B cell (primary cell): Measurements from ENCODE around the gene CFAP70. TPM values are rescaled to one million over a fixed set of nuclear protein-coding genes. Genes with fewer than 3 reads are reported as not detected.
A peak's percentile ranks its signal among the peaks of the same experiment; 100 is the strongest.

ENCODE experiments used
- ATAC-seq: fragments of 200-7000 bp; cut with Tn5 transposase; one replicate; pipeline ENCODE4 v1.10.0; 2021; ENCODE audit warnings: low read depth, mild to moderate bottlenecking, moderate number of reproducible peaks, moderate library complexity
- CTCF ChIA-PET: fragments of 350-600 bp; sonication (Branson Sonifier 250); formaldehyde crosslinking; loops from one replicate; lab custom pipeline; 2021; ENCODE audit warnings: antibody characterized with exemption, inconsistent platforms; lab: Charles Lee
- POLR2A ChIA-PET: fragments of 350-600 bp; sonication (Branson Sonifier 250); formaldehyde crosslinking; loops from one replicate; lab custom pipeline; 2021; ENCODE audit warnings: antibody characterized with exemption; lab: Charles Lee
- DNase-seq: peaks from one replicate; pipeline ENCODE4 v3.0.0; 2013
- H2AFZ ChIP-seq: 2 replicates; pipeline ENCODE4 v1.6.1; 2012; ENCODE audit warnings: mild to moderate bottlenecking, low read depth, low read length; ENCODE audit not compliant: insufficient read depth, poor library complexity, severe bottlenecking
- H3K27ac ChIP-seq, 2 donors: 1 replicate in 1 of 2; 2 replicates in 1 of 2; pipeline ENCODE4 v1.5.1; 2012 to 2013; ENCODE audit warnings: low read length in 2 of 2, mild to moderate bottlenecking in 2 of 2, moderate library complexity in 1 of 2
- H3K27me3 ChIP-seq, 4 experiments: fragments of 200-600 bp in 1 of 4; sonication (generic) in 1 of 4; replicated peaks in 1 of 4; 1 replicate in 2 of 4; 2 replicates in 2 of 4; pipeline versions ENCODE4 v1.6.1 to v1.7.0; 2013 to 2016; ENCODE audit warnings: low read length in 3 of 4, mild to moderate bottlenecking in 2 of 4, mixed read lengths in 1 of 4, moderate library complexity in 1 of 4; ENCODE audit not compliant: insufficient read depth in 4 of 4, control insufficient read depth in 3 of 4; ENCODE audit errors: control extremely low read depth in 1 of 4
- H3K36me3 ChIP-seq, 2 experiments: replicated peaks in 1 of 2; 1 replicate in 1 of 2; 2 replicates in 1 of 2; pipeline versions ENCODE4 v1.6.1 to v1.7.1; 2013; ENCODE audit warnings: low read length in 1 of 2; ENCODE audit not compliant: insufficient read depth in 2 of 2, control insufficient read depth in 1 of 2; ENCODE audit errors: control extremely low read depth in 1 of 2, extremely low read depth in 1 of 2
- H3K4me1 ChIP-seq, 2 donors: fragments of 200-600 bp in 1 of 2; sonication (generic) in 1 of 2; 1 replicate in 1 of 2; 2 replicates in 1 of 2; pipeline versions ENCODE4 v1.5.1 to v1.6.1; 2013 to 2017; ENCODE audit warnings: low read length in 2 of 2; ENCODE audit not compliant: control insufficient read depth in 2 of 2, insufficient read depth in 2 of 2
- H3K4me2 ChIP-seq: replicated peaks from 2 replicates; pipeline ENCODE3; 2012; ENCODE audit warnings: mild to moderate bottlenecking, low read depth, low read length; ENCODE audit not compliant: poor library complexity, severe bottlenecking
- H3K4me3 ChIP-seq, 5 experiments: fragments of 200-600 bp in 1 of 5; sonication (generic) in 1 of 5; 1 replicate in 3 of 5; 2 replicates in 2 of 5; pipeline versions ENCODE4 v1.5.1 to v1.7.0; 2011 to 2016; ENCODE audit warnings: low read length in 4 of 5, mild to moderate bottlenecking in 4 of 5, low read depth in 2 of 5, control low read depth in 1 of 5, moderate library complexity in 1 of 5; ENCODE audit not compliant: insufficient read depth in 1 of 5; ENCODE audit errors: control extremely low read depth in 1 of 5, extremely low read depth in 1 of 5
- H3K79me2 ChIP-seq: fragments of 200-600 bp; sonication (generic); one replicate; pipeline ENCODE4 v1.6.0; 2016; ENCODE audit warnings: low read length; ENCODE audit not compliant: control insufficient read depth, insufficient read depth
- H3K9ac ChIP-seq: fragments of 200-600 bp; sonication (generic); 2 replicates; pipeline ENCODE4 v1.6.1; 2017; ENCODE audit warnings: mild to moderate bottlenecking, low read length, moderate library complexity
- H3K9me3 ChIP-seq, 3 donors: one replicate each; pipeline versions ENCODE4 v1.6.1 to v1.7.1; 2013; ENCODE audit warnings: low read length in 2 of 3; ENCODE audit not compliant: control insufficient read depth in 2 of 3, insufficient read depth in 1 of 3; ENCODE audit errors: control extremely low read depth in 1 of 3
- H4K20me1 ChIP-seq: 2 replicates; pipeline ENCODE4 v1.6.0; 2012; ENCODE audit warnings: mild to moderate bottlenecking, low read length; ENCODE audit not compliant: insufficient read depth, control insufficient read depth, poor library complexity, severe bottlenecking
- H3K27ac Mint-ChIP-seq: one replicate; pipeline ENCODE4 v1.8.0; 2021; ENCODE audit warnings: mixed read lengths
- H3K27me3 Mint-ChIP-seq: one replicate; pipeline ENCODE4 v1.8.0; 2021; ENCODE audit warnings: mixed read lengths
- H3K4me1 Mint-ChIP-seq: one replicate; pipeline ENCODE4 v1.8.0; 2021; ENCODE audit warnings: mixed read lengths
- H3K4me3 Mint-ChIP-seq: one replicate; pipeline ENCODE4 v1.8.0; 2021; ENCODE audit warnings: mixed read lengths
- H3K9me3 Mint-ChIP-seq: one replicate; pipeline ENCODE4 v1.8.0; 2022; ENCODE audit warnings: mixed read lengths; ENCODE audit not compliant: insufficient read depth
- EZH2 ChIP-seq: IDR thresholded peaks from 2 replicates; pipeline ENCODE4 v1.6.1; 2012; ENCODE audit warnings: borderline replicate concordance, low read depth, mild to moderate bottlenecking, moderate library complexity, low read length; ENCODE audit not compliant: insufficient read depth, poor library complexity, severe bottlenecking
- WGBS: methylation state at CpG from one replicate; pipeline ENCODE4 v1.1.5; 2013; ENCODE audit warnings: missing lambda C conversion rate; ENCODE audit not compliant: insufficient coverage; 5-methylcytosine and 5-hydroxymethylcytosine counted together
- intact Hi-C: fragments of 100-400 bp; cut with micrococcal nuclease; formaldehyde crosslinking; loops from one replicate; pipeline ENCODE4 v1.10.0; 2022
- polyA minus RNA-seq: library from RNA; depleted of rRNA, polyadenylated mRNA; stranded (reverse); fragments of >200 nt; gene quantifications from 2 replicates; pipeline ENCODE4 v1.2.3, GENCODE V29; 2012
- polyA plus RNA-seq: library from polyadenylated mRNA; depleted of rRNA; stranded (reverse); fragments of >200 nt; gene quantifications from 2 replicates; pipeline ENCODE4 v1.2.3, GENCODE V29; 2012
- total RNA-seq, 2 donors: library from RNA; stranded (reverse); fragments of 120-200 nt in 1 of 2; gene quantifications; 1 replicate in 1 of 2; 2 replicates in 1 of 2; pipeline versions ENCODE4 v1.2.3 to v1.2.4, GENCODE V29; 2013 to 2022
- TF ChIP-seq, protein P1 (sequence below): fragments of 200-600 bp; IDR thresholded peaks from one replicate; pipeline ENCODE4 v1.8.0; 2022; ENCODE audit warnings: antibody characterized with exemption, mild to moderate bottlenecking

CFAP70 gene
- 2.9 and 3.6 TPM in 2 replicates for total RNA-seq
- total RNA-seq (2013) = 1.1 TPM
- polyA plus RNA-seq = 1.6 and 2.5 TPM in 2 replicates
- polyA minus RNA-seq = 0.50 and 0.51 TPM in 2 replicates

DNA sequence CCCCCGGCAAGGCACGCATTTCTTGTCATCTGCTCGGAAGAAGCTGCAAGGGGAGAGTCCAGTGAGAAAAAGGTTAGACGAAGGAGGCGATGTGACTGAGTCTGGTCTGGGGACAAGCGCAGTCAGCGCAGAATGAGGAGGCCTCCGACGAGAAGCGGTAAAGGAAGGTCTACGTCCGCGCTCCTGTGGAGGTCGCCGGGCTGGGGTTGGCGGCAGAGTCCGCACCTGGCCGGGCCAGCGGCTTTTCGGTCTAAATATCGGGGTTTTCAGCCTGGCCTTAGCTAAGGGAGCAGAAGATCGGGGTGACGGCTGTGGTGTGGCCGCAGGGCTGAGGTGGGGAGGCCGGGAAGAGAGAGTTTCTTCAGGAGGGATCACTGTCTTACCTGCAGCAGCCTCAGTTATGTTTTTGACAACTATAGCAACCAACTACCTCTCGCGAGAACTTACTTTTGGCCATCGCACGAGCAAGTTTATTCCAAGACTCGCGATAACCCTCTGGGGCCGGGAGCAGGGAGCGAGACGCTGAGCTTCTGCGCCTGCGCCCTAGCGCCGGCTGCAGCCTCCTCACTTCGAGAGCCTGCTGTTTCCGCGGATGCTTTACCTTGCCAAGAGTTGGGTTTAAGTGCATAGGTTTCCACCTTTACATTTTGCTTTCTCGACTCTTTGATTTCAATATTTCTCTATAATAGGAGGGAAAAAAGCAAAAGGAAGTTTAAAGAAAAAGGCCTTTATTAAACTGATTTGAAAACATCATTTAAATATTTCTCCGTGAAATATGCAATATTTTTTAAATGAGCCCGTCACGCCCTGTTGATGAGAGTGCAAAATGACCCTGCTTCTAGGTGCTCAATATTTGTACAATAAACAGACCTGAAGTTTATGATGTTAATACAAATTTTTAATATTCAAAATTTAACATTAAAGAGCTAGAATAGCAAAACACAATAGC lies at the start of gene CFAP70:
Gene CFAP70 (minus strand): TSS at position 534 of the 949 bp plus-strand sequence. CDS start 4,068 bp downstream, outside the sequence.
- Mint-ChIP-seq H3K4me1 (peaks cover 15% of the 10 kb centered on the region), H3K4me3 (peak within 1 kb of the TSS; percentile 98), H3K9me3 (no peaks in the 10 kb centered on the region), H3K27me3 (peaks cover 4% of the 10 kb centered on the region), H3K27ac (peak within 1 kb of the TSS; percentile 94)
- H3K36me3 ChIP-seq = no peaks in the 10 kb centered on the region
- H3K27me3 ChIP-seq = peaks cover 0 to 6% (median 0%) of the 10 kb centered on the region in 4 experiments
- peak within 1 kb of the TSS; percentile 58 to 84 (median 73) for H3K4me3 ChIP-seq
- peak within 1 kb of the TSS; percentile 78 for H3K9ac ChIP-seq
- no peaks in the 10 kb centered on the region for H3K79me2 ChIP-seq
- POLR2A ChIA-PET = interaction anchor here (0.5 kb wide), 1 partner anchor 267 kb away, joined by 3 read pairs; no protein-coding TSS in a partner anchor
- no peak for TF ChIP-seq EZH2
- TF ChIP-seq, protein P1, sequence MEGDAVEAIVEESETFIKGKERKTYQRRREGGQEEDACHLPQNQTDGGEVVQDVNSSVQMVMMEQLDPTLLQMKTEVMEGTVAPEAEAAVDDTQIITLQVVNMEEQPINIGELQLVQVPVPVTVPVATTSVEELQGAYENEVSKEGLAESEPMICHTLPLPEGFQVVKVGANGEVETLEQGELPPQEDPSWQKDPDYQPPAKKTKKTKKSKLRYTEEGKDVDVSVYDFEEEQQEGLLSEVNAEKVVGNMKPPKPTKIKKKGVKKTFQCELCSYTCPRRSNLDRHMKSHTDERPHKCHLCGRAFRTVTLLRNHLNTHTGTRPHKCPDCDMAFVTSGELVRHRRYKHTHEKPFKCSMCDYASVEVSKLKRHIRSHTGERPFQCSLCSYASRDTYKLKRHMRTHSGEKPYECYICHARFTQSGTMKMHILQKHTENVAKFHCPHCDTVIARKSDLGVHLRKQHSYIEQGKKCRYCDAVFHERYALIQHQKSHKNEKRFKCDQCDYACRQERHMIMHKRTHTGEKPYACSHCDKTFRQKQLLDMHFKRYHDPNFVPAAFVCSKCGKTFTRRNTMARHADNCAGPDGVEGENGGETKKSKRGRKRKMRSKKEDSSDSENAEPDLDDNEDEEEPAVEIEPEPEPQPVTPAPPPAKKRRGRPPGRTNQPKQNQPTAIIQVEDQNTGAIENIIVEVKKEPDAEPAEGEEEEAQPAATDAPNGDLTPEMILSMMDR = no peak
- no peaks in the 10 kb centered on the region for H4K20me1 ChIP-seq
- DNase-seq (peak; percentile 95), ATAC-seq (peak; percentile 97)
- WGBS = 1% methylated on average over 38 of the region's 45 CpGs
- peak within 1 kb of the TSS; percentile 26 to 79 for H3K27ac ChIP-seq
- peak within 1 kb of the TSS; percentile 85 for H3K4me2 ChIP-seq
- H3K9me3 ChIP-seq = no peaks in the 10 kb centered on the region
- peak within 1 kb of the TSS; percentile 95 for H2AFZ ChIP-seq
- H3K4me1 ChIP-seq = peaks cover 6 to 11% of the 10 kb centered on the region in 2 donors
- CTCF ChIA-PET = no interaction called here
- intact Hi-C loops = loop anchor here (1.0 to 2.0 kb wide), 4 partner anchors 56 to 262 kb away; partner anchors contain the start of genes ANXA7, DNAJC9, MRPS16 and P4HA1
